PC-3 (cell line): ENCODE measurements around the gene DDC. TPM values are rescaled to one million over a fixed set of nuclear protein-coding genes. Genes with fewer than 3 reads are reported as not detected.

Experiments
- ATAC-seq: fragments of 200-7000 bp; cut with Tn5 transposase; 2 replicates; pipeline ENCODE4 v1.9.1; 2020; ENCODE audit warnings: mild to moderate bottlenecking, moderate library complexity
- BruUV-seq: library from RNA; stranded (reverse); fragments of 400-500 nt; replicated peaks from 2 replicates; lab custom pipeline; 2021; lab: Mats Ljungman, UMichigan
- CTCF ChIA-PET: fragments of 300-600 bp; sonication (Branson Sonifier 250); formaldehyde crosslinking; loops from one replicate; lab custom pipeline; 2022; ENCODE audit warnings: antibody characterized with exemption; lab: Charles Lee
- POLR2A ChIA-PET: fragments of 300-600 bp; sonication (Branson Sonifier 250); formaldehyde crosslinking; loops from one replicate; lab custom pipeline; 2022; ENCODE audit warnings: antibody characterized with exemption; ENCODE audit not compliant: unreplicated experiment; lab: Charles Lee
- DNase-seq: peaks from one replicate; pipeline ENCODE4 v3.0.0-alpha.2; 2015
- H2AFZ ChIP-seq: fragments of 300-600 bp; sonication (generic); 2 replicates; pipeline ENCODE4 v1.6.0; 2016; ENCODE audit warnings: antibody characterized with exemption, low read length
- H3F3A ChIP-seq: fragments of 300-600 bp; sonication (generic); one replicate; pipeline ENCODE4 v1.6.0; 2017; ENCODE audit warnings: antibody characterized with exemption, low read length, control low read depth, mild to moderate bottlenecking; ENCODE audit not compliant: unreplicated experiment
- H3K27ac ChIP-seq: fragments of 300-600 bp; sonication (generic); 2 replicates; pipeline ENCODE4 v1.5.1; 2016; ENCODE audit warnings: mild to moderate bottlenecking, low read length
- H3K27me3 ChIP-seq: fragments of 300-600 bp; sonication (generic); 2 replicates; pipeline ENCODE4 v1.6.1; 2016; ENCODE audit warnings: low read length, mixed read lengths
- H3K36me3 ChIP-seq: fragments of 300-600 bp; sonication (generic); 2 replicates; pipeline ENCODE4 v1.6.1; 2016; ENCODE audit warnings: low read depth, mixed run types, low read length, mixed read lengths
- H3K4me1 ChIP-seq: fragments of 300-600 bp; sonication (generic); 2 replicates; pipeline ENCODE4 v1.5.1; 2016; ENCODE audit warnings: low read length; ENCODE audit not compliant: insufficient read depth
- H3K4me2 ChIP-seq: fragments of 300-600 bp; sonication (generic); 2 replicates; pipeline ENCODE4 v1.6.0; 2016; ENCODE audit warnings: low read length
- H3K4me3 ChIP-seq: fragments of 300-600 bp; sonication (generic); 2 replicates; pipeline ENCODE4 v1.5.1; 2016; ENCODE audit warnings: mild to moderate bottlenecking, low read length, mixed read lengths
- H3K79me2 ChIP-seq: fragments of 300-600 bp; sonication (generic); 2 replicates; pipeline ENCODE4 v1.6.1; 2017; ENCODE audit warnings: low read length, mixed read lengths
- H3K9ac ChIP-seq: fragments of 300-600 bp; sonication (generic); 2 replicates; pipeline ENCODE4 v1.6.0; 2016; ENCODE audit warnings: mild to moderate bottlenecking, low read length
- H3K9me2 ChIP-seq: fragments of 300-600 bp; sonication (generic); replicated peaks from 2 replicates; pipeline ENCODE4 v1.6.1; 2016; ENCODE audit warnings: mixed run types, low read length, mixed read lengths
- H3K9me3 ChIP-seq: fragments of 300-600 bp; sonication (generic); 2 replicates; pipeline ENCODE4 v1.6.1; 2016; ENCODE audit warnings: low read length, mixed read lengths
- H4K20me1 ChIP-seq: fragments of 300-600 bp; sonication (generic); 2 replicates; pipeline ENCODE4 v1.6.1; 2016; ENCODE audit warnings: low read length, mixed read lengths
- CTCF ChIP-seq: fragments of 300-600 bp; sonication (generic); conservative IDR thresholded peaks from 2 replicates; pipeline ENCODE4 v1.5.1; 2017; ENCODE audit warnings: antibody characterized with exemption, low read depth, mild to moderate bottlenecking, low read length
- EZH2 ChIP-seq: fragments of 300-600 bp; sonication (generic); IDR thresholded peaks from one replicate; pipeline ENCODE4 v1.6.1; 2017; ENCODE audit warnings: antibody characterized with exemption, mild to moderate bottlenecking, low read length; ENCODE audit not compliant: unreplicated experiment
- EZH2phosphoT487 ChIP-seq: fragments of 300-600 bp; sonication (generic); IDR thresholded peaks from 2 replicates; pipeline ENCODE4 v1.6.1; 2018; ENCODE audit warnings: mild to moderate bottlenecking, antibody characterized with exemption, low read length, borderline replicate concordance
- intact Hi-C: fragments of 100-400 bp; cut with micrococcal nuclease; formaldehyde crosslinking; loops from 2 replicates; pipeline ENCODE4 v1.9.0; 2023
- total RNA-seq: library from RNA; depleted of rRNA; stranded (reverse); fragments of >200 nt; gene quantifications from 2 replicates; pipeline ENCODE4 v1.2.3, GENCODE V29; 2014

Gene DDC
- total RNA-seq, 1 experiment from 2014 or later = not detected

GRCh38 chr7:50612704-50613103, 47.5 kb upstream of the DDC start:
- ChIA-PET POLR2A (no interaction called here), CTCF (no interaction called here)
- no peaks in the 10 kb centered on the region for H3K9me2 ChIP-seq
- BruUV-seq = no TSS peak
- H3K4me2 ChIP-seq = no peak overlapping the region
- no peak overlapping the region for H2AFZ ChIP-seq
- peaks cover 18% of the 10 kb centered on the region for H4K20me1 ChIP-seq
- no peaks in the 10 kb centered on the region for H3K9me3 ChIP-seq
- DNase-seq (no peak), ATAC-seq (no peak)
- H3K27ac ChIP-seq = no peak overlapping the region
- TF ChIP-seq EZH2phosphoT487 (no peak), CTCF (no peak), EZH2 (no peak)
- no peak overlapping the region for H3K4me3 ChIP-seq
- peaks cover 37% of the 10 kb centered on the region for H3K36me3 ChIP-seq
- H3K9ac ChIP-seq = no peak overlapping the region
- H3K4me1 ChIP-seq = peaks cover 15% of the 10 kb centered on the region
- no peaks in the 10 kb centered on the region for H3K79me2 ChIP-seq
- intact Hi-C loops = loop anchor here (10.0 kb wide), 1 partner anchor 462 kb away; no protein-coding TSS in a partner anchor
- no peaks in the 10 kb centered on the region for H3K27me3 ChIP-seq
- H3F3A ChIP-seq = no peaks in the 10 kb centered on the region

GRCh38 chr7:50610521-50611277, 45.5 kb upstream of the DDC start:
- DNase-seq = peak; percentile 88

GRCh38 chr7:50608196-50608906, 43.1 kb upstream of the DDC start:
- CTCF ChIA-PET = no interaction called here
- DNase-seq = no peak
- Histone ChIP-seq H4K20me1 (peaks cover 18% of the 10 kb centered on the region), H3K27ac (no peak overlapping the region), H3F3A (no peaks in the 10 kb centered on the region), H2AFZ (no peak overlapping the region), H3K4me3 (no peak overlapping the region), H3K9me3 (no peaks in the 10 kb centered on the region), H3K4me1 (peaks cover 15% of the 10 kb centered on the region), H3K9ac (no peak overlapping the region), H3K4me2 (no peak overlapping the region), H3K9me2 (no peaks in the 10 kb centered on the region), H3K27me3 (no peaks in the 10 kb centered on the region), H3K36me3 (peaks cover 22% of the 10 kb centered on the region), H3K79me2 (no peaks in the 10 kb centered on the region)
- POLR2A ChIA-PET = interaction anchor here (0.6 kb wide), 1 partner anchor 1231 kb away, joined by 3 read pairs; no protein-coding TSS in a partner anchor
- intact Hi-C loops = no loop called here
- ATAC-seq = no peak
- TF ChIP-seq EZH2 = no peak
- TF ChIP-seq CTCF = no peak
- no peak for TF ChIP-seq EZH2phosphoT487
- BruUV-seq = no TSS peak

More at GRCh38 chr7:50610521-50611277, 45.5 kb upstream of the DDC start:
- Histone ChIP-seq H3K4me3 (no peak overlapping the region), H3K4me1 (peaks cover 15% of the 10 kb centered on the region), H3K27ac (no peak overlapping the region), H3K9ac (no peak overlapping the region), H3K27me3 (no peaks in the 10 kb centered on the region), H3K79me2 (no peaks in the 10 kb centered on the region), H4K20me1 (peaks cover 18% of the 10 kb centered on the region), H3K36me3 (peaks cover 31% of the 10 kb centered on the region), H3K9me2 (no peaks in the 10 kb centered on the region), H3K9me3 (no peaks in the 10 kb centered on the region), H2AFZ (no peak overlapping the region), H3K4me2 (peak overlapping the region; percentile 39), H3F3A (no peaks in the 10 kb centered on the region)
- peak; percentile 97 for ATAC-seq
- ChIA-PET POLR2A (interaction anchor here (0.6 kb wide), 1 partner anchor 493 kb away, joined by 3 read pairs; no protein-coding TSS in a partner anchor), CTCF (interaction anchor here (0.6 kb wide), 2 partner anchors 461 to 464 kb away, joined by 3 to 6 read pairs; no protein-coding TSS in a partner anchor)
- no peak for TF ChIP-seq EZH2
- BruUV-seq = no TSS peak
- intact Hi-C loops = loop anchor here (1.0 to 10.0 kb wide), 5 partner anchors 54 to 530 kb away; no protein-coding TSS in a partner anchor
